HL-60 (cell line): Measurements from ENCODE around the gene IMPG2.
A peak's percentile ranks its signal among the peaks of the same experiment; 100 is the strongest.

Source experiments
- DNase-seq, 2 experiments: peaks; one replicate each; pipeline ENCODE4 v3.0.0-alpha.2; 2010 to 2020; ENCODE audit warnings: low read depth in 1 of 2, low spot score in 1 of 2
- H3K27ac ChIP-seq: fragments of 250-450 bp; sonication (Bioruptor Pico); replicated peaks from 2 replicates; pipeline ENCODE4 v1.5.1; 2020; ENCODE audit warnings: mild to moderate bottlenecking, moderate library complexity
- H3K27me3 ChIP-seq: fragments of 250-450 bp; sonication (Bioruptor Pico); 2 replicates; pipeline ENCODE4 v1.5.1; 2021; ENCODE audit warnings: mild to moderate bottlenecking, moderate library complexity; ENCODE audit not compliant: insufficient read depth, poor library complexity, severe bottlenecking
- H3K4me3 ChIP-seq: replicated peaks from 2 replicates; pipeline ENCODE4 v1.5.1; 2011; ENCODE audit warnings: mild to moderate bottlenecking, control low read depth, low read length; ENCODE audit not compliant: insufficient read depth
- CTCF ChIP-seq: IDR thresholded peaks from one replicate; pipeline ENCODE4 v1.5.1; 2011; ENCODE audit warnings: low read length, control low read depth, inconsistent platforms; ENCODE audit not compliant: insufficient read depth
- GABPA ChIP-seq: IDR thresholded peaks from 2 replicates; pipeline ENCODE4 v1.6.1; 2012; ENCODE audit warnings: low read depth
- POLR2AphosphoS5 ChIP-seq: IDR thresholded peaks from 2 replicates; pipeline ENCODE4 v1.6.1; 2012; ENCODE audit warnings: low read depth
- REST ChIP-seq: IDR thresholded peaks from 2 replicates; pipeline ENCODE4 v1.6.1; 2012; ENCODE audit warnings: low read depth; ENCODE audit not compliant: insufficient replicate concordance
- SPI1 ChIP-seq: IDR thresholded peaks from 2 replicates; pipeline ENCODE4 v1.6.1; 2012; ENCODE audit warnings: low read depth, mild to moderate bottlenecking, borderline replicate concordance

Gene IMPG2

GRCh38 chr3:101261506-101261905 is 58.9 kb downstream of the IMPG2 start:
- Histone ChIP-seq H3K4me3 (no peak overlapping the region), H3K27me3 (no peaks in the 10 kb centered on the region), H3K27ac (no peak overlapping the region)
- no peak for DNase-seq
- TF ChIP-seq POLR2AphosphoS5 (no peak), GABPA (no peak), CTCF (no peak), SPI1 (no peak), REST (no peak)

GRCh38 chr3:101259485-101260341 is 60.7 kb downstream of the IMPG2 start:
- no peak for TF ChIP-seq CTCF
- TF ChIP-seq SPI1 = peak; percentile 65; the same call in 1 of the 2 replicates
- DNase-seq = no peak
- no peak overlapping the region for H3K4me3 ChIP-seq
- no peak overlapping the region for H3K27ac ChIP-seq
- no peaks in the 10 kb centered on the region for H3K27me3 ChIP-seq

GRCh38 chr3:101256511-101256910 is 63.9 kb downstream of the IMPG2 start:
- TF ChIP-seq CTCF (no peak), GABPA (no peak), REST (no peak), SPI1 (no peak), POLR2AphosphoS5 (no peak)
- DNase-seq = no peak

GRCh38 chr3:101255441-101255840 is 64.9 kb downstream of the IMPG2 start:
- no peak for TF ChIP-seq GABPA
- no peak for TF ChIP-seq POLR2AphosphoS5
- TF ChIP-seq REST = no peak
- no peak for TF ChIP-seq CTCF
- TF ChIP-seq SPI1 = no peak
- H3K27me3 ChIP-seq = no peaks in the 10 kb centered on the region
- no peak overlapping the region for H3K27ac ChIP-seq
- no peak for DNase-seq
- H3K4me3 ChIP-seq = no peak overlapping the region

More at GRCh38 chr3:101256511-101256910, 63.9 kb downstream of the IMPG2 start:
- Histone ChIP-seq H3K27ac (no peak overlapping the region), H3K4me3 (no peak overlapping the region), H3K27me3 (no peaks in the 10 kb centered on the region)
